NCI-H1092 (cell line): ENCODE results near the gene ONECUT2.
"Not testable (repeated sequence)": the region's sequence is repeated elsewhere in the genome, so short reads cannot be mapped to it uniquely, and the experiment has no call there.

Experiments
- DNase-seq: peaks from one replicate; lab custom pipeline; 2025; lab: John Stamatoyannopoulos, UW

The ONECUT2 gene

GRCh38 chr18:57434536-57435494 is at the start of gene ONECUT2:
Gene ONECUT2 (plus strand): TSS chr18:57435374. CDS start chr18:57435717, 343 bp downstream.
- DNase-seq = peak; percentile 97

DNA sequence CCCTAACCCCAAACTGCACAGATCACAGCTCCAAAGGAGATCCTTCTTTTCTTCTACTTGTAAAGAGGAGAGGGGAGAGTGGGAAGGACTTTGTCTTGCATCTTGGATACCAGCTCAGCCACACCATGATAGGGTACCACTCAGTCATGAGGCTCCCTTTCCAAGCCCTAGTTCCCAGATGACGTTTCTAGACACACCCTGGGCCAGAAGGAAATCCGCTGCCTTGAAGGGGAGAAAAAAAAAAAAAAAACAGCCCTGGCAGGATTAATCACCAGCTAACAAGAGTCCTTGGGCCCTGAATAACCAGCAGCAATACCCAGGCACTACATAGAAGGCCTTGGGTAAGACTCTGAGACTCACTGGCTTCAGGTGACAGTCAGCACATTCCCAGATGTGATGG is 45.9 kb upstream of the ONECUT2 start:
- no peak for DNase-seq

DNA sequence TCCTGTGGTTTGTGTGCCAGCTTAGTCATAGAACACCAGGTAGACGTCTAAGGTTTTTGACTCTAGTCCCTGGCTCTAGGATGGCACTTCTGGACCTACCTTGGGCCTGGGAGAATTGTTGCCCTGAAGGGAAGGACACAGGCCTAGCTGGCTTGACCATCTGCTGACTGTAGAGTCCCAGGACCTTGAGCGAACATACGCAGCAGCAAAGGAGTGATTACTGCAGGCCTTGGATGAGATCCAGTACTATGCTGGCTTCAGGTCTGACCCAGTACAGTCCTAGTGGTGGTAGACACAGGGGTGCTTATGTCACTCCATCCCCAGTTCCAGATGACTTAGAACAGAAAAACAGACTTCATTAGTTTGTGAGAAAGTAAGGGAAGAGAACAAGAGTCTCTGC is 45.1 kb upstream of the ONECUT2 start:
- no peak for DNase-seq

- DNase-seq = not testable (repeated sequence)
These were observed 40.4 kb upstream of the ONECUT2 start for GRCh38 chr18:57394749-57395148.

- not testable (repeated sequence) for DNase-seq
These were observed 38.3 kb upstream of the ONECUT2 start for GRCh38 chr18:57396831-57397230.

- no peak for DNase-seq
These were observed 37.6 kb upstream of the ONECUT2 start for GRCh38 chr18:57397440-57398132.

DNA sequence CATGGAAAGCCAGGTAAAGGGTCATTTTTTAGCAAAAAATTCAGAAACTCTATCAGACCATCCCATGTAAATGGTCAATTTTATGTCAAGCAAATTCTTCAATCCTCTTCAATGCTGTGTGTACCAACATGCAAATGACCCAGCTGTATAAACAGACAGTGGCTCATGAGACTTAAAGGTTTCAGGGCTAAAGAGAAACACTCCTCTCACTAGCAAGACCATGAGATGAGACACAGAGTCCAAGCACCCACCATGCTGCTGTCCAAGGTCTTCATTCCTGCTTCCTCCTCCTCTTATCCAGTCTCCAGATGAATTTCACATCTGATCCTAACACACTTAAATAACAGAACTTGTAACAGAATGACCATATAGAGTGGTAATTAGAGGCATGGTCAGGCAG is 30.8 kb upstream of the ONECUT2 start:
- DNase-seq = no peak

DNA sequence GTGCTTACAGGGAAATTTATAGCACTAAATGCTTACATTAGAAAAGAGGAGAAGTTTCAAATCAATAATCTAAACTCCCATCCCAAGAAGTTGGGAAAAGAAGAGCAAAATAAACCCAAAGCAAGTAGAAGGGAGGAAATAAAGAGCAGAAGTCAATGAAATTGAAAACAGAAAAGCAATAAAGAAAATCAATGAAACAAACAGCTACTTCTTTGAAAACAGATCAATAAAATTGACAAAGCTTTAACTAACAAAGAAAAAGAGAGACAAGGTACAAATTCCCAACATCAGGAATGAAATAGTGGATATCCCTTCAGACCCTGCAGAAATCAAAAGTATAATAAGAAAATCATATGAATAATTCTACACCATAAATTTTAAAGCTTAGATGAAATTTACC is 25.5 kb upstream of the ONECUT2 start:
- no peak for DNase-seq

- no peak for DNase-seq
These were observed 24.4 kb upstream of the ONECUT2 start for GRCh38 chr18:57410749-57411148.

GRCh38 chr18:57416542-57416941 is 18.6 kb upstream of the ONECUT2 start:
- no peak for DNase-seq

GRCh38 chr18:57422313-57422872 is 12.8 kb upstream of the ONECUT2 start:
- peak; percentile 30 for DNase-seq

DNA sequence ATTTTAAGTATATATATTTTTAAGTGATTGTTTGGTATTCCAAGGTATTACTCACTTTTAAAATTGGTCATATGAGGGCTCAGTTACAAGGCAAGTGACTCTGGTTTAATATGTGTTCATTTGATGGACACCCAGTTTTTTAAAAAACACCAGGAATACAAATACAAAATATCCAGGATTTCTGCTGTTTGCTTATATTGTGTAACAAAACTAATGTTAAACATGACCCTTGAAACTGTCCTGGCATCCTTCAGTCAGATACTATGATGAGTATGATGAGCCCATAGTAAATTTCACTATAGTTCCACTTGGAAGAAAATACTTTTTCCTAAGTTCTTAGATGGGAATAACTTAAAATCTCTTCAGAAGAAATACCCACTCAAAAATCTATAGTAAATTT is 11.4 kb upstream of the ONECUT2 start:
- DNase-seq = no peak

GRCh38 chr18:57425096-57425495 is 10.1 kb upstream of the ONECUT2 start:
- DNase-seq = no peak

DNA sequence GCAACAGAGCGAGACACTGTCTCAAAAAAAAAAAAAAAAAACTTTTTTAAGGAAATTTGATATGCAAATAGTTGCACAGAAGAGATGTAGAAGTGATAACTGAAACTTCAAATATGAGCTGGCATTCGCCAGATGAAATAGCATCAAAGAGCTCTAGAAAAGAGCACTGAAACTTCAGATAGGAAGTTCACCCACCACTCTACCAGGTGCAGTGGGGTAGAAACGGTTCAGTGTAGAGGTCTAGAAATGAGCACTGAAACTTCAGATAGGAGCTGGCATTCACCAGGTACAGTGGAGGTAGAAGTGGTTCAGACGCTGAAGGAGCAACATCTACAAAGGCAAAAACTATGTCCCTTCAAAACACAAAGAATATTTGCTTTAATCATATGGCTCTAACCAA is 9.0 kb upstream of the ONECUT2 start:
- DNase-seq = no peak

DNA sequence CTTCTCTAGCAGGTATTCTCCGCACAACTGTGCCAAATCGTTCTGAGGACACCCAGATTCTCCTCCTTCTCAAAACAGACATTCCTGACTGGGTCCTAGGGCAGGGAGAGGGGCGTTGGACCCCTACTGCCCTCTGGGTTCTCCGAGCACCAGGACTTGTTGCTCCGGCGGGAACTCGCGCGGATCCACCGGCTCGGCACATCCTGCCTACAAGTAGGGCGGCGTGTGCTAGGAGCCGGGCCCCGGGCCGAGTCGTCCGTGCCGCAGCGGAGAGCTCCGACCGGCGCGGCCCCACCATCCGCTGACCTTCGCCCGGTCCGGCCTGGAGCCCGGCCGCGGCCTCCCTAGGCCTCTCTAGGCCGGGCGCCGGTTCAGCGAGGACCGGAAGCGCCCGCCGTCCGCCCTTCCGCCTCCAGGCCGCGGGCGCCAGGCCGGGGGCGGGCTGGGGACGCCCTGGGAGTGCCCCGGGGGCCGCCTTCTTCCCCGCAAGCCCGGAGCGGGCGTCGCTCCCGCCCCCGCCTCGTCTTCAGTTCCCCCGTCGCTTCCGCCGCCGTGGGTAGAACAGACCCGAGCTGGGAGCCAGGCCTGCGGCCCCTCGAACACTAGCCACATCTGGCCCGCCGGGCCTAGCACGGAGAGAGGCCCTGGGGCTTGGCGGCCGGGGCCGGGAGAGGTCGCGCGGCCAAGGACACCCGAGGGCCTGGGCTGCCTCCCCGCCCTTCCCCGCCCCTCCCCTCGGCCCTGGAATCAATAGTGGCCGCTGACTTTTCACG is 7.6 kb upstream of the ONECUT2 start:
- DNase-seq = no peak

GRCh38 chr18:57428221-57429150 is 6.7 kb upstream of the ONECUT2 start:
- DNase-seq = no peak

DNA sequence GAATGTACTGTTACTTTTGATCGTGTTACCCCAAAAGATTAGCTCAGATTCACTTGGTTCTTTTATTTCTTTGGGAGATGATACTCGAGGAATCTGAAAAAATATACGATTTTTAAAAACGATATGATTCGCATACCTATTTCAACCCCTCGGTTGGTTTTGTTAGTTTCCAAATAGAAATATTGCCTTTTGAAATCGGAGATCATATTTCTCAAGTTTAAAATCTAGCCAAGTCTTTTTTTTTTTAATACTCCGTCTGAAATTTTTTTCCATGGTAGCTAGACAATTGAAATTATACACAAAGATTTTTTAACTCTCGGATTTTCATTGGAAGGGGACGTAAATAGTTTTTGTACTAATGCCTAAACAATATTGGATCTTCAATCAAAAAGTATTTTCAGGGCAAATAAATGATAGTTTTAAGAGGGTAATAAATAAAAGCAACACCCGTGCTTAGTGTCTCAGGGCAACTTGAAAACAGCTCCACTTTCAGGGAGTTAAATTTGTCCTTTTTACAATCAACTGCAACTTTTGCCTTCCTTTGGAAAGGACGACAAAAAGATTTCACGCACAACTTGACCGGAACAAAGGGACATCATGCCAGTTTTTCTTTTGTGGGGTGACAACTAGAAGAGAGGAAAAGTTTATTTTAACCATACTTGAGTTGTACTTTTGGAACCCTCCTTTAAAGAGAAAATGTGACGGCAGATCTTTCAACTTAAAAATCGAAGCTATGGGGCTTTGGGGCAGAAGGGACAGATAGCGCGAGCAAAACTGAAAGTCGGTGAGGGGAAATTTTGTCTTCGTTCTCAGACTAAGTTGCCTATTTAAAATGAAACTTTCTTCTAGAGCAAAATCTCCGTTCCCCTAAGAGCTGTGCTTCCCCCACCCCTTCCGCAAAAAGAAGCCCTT is 5.8 kb upstream of the ONECUT2 start:
- DNase-seq = no peak

GRCh38 chr18:57430079-57431001 is 4.8 kb upstream of the ONECUT2 start:
- no peak for DNase-seq

DNA sequence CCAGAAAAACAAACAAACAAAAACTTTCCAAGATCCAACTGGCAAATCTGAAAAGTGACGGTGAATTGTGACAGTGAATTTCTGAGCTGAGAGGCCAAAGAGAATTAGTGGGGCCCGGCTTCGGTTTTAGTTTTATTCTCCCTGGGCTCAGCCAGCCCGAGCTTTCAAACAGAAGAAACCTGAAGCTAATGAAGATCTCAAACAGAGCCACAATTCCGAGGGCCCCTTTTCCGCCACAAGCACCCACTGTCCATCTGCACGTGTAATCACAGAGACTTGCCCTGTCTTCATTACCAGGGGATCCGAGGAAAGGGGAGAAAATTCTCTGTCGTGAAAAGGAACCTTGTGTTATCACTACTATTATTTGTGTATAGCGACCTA is 4.2 kb upstream of the ONECUT2 start:
- no peak for DNase-seq
